GM23338 (cell line): ENCODE data around the gene PLCH2. TPM values are rescaled to one million over a fixed set of nuclear protein-coding genes. Genes with fewer than 3 reads are reported as not detected.
"Not testable (repeated sequence)": the region's sequence is repeated elsewhere in the genome, so short reads cannot be mapped to it uniquely, and the experiment has no call there.

Experiments
- ATAC-seq: fragments of 200-7000 bp; cut with Tn5 transposase; 3 replicates; pipeline ENCODE4 v1.9.1; 2020
- DNase-seq: peaks from one replicate; pipeline ENCODE4 v3.0.0-alpha.2; 2015; ENCODE audit warnings: low spot score
- H2AFZ ChIP-seq: fragments of 200-600 bp; sonication (generic); 2 replicates; pipeline ENCODE4 v1.8.0; 2016; ENCODE audit warnings: antibody characterized with exemption, mild to moderate bottlenecking, moderate library complexity
- H3F3A ChIP-seq: fragments of 200-600 bp; sonication (generic); replicated peaks from 2 replicates; pipeline ENCODE4 v1.8.0; 2017; ENCODE audit warnings: antibody characterized with exemption, mixed run types, low read depth
- H3K27ac ChIP-seq: fragments of 200-600 bp; sonication (generic); 2 replicates; pipeline ENCODE4 v1.6.1; 2016; ENCODE audit warnings: low read depth
- H3K27me3 ChIP-seq: fragments of 200-600 bp; sonication (generic); 2 replicates; pipeline ENCODE4 v1.8.0; 2016; ENCODE audit warnings: mild to moderate bottlenecking, mixed run types, moderate library complexity; ENCODE audit not compliant: insufficient read depth
- H3K36me3 ChIP-seq: fragments of 200-600 bp; sonication (generic); 2 replicates; pipeline ENCODE4 v1.8.0; 2016; ENCODE audit warnings: mild to moderate bottlenecking; ENCODE audit not compliant: insufficient read depth
- H3K4me1 ChIP-seq: fragments of 200-600 bp; sonication (generic); 2 replicates; pipeline ENCODE4 v1.8.0; 2016; ENCODE audit warnings: mild to moderate bottlenecking, moderate library complexity; ENCODE audit not compliant: insufficient read depth
- H3K4me2 ChIP-seq: fragments of 200-600 bp; sonication (generic); 2 replicates; pipeline ENCODE4 v1.7.1; 2017; ENCODE audit warnings: mixed run types
- H3K4me3 ChIP-seq: fragments of 200-600 bp; sonication (generic); 2 replicates; pipeline ENCODE4 v1.6.1; 2016; ENCODE audit warnings: mixed run types
- H3K79me2 ChIP-seq: fragments of 200-600 bp; sonication (generic); replicated peaks from 2 replicates; pipeline ENCODE4 v1.8.0; 2017; ENCODE audit warnings: mild to moderate bottlenecking; ENCODE audit not compliant: insufficient read depth
- H3K9me2 ChIP-seq: fragments of 200-600 bp; sonication (generic); 2 replicates; pipeline ENCODE4 v1.8.0; 2017; ENCODE audit not compliant: insufficient read depth
- H4K20me1 ChIP-seq: fragments of 200-600 bp; sonication (generic); replicated peaks from 2 replicates; pipeline ENCODE4 v1.8.0; 2017; ENCODE audit warnings: mild to moderate bottlenecking; ENCODE audit not compliant: insufficient read depth
- H3K27ac Mint-ChIP-seq: 2 replicates; pipeline ENCODE4 v1.8.0; 2020; ENCODE audit warnings: inconsistent platforms, mild to moderate bottlenecking, moderate library complexity, mixed read lengths
- H3K27me3 Mint-ChIP-seq: 3 replicates; pipeline ENCODE4 v1.8.0; 2022; ENCODE audit warnings: low read depth, mild to moderate bottlenecking, moderate library complexity, mixed read lengths, inconsistent platforms; ENCODE audit not compliant: insufficient read depth, poor library complexity
- H3K36me3 Mint-ChIP-seq: 3 replicates; pipeline ENCODE4 v1.8.0; 2021; ENCODE audit warnings: low read depth, mild to moderate bottlenecking, inconsistent platforms, moderate library complexity, mixed read lengths
- H3K4me1 Mint-ChIP-seq: 3 replicates; pipeline ENCODE4 v1.8.0; 2020; ENCODE audit warnings: mild to moderate bottlenecking, inconsistent platforms, mixed read lengths
- H3K4me3 Mint-ChIP-seq: 3 replicates; pipeline ENCODE4 v1.8.0; 2021; ENCODE audit warnings: moderate library complexity, mild to moderate bottlenecking, inconsistent platforms, mixed read lengths
- H3K9me3 Mint-ChIP-seq: 3 replicates; pipeline ENCODE4 v1.8.0; 2020; ENCODE audit warnings: moderate library complexity, mild to moderate bottlenecking, inconsistent platforms, mixed read lengths
- CREB1 ChIP-seq: fragments of 250-450 bp; sonication (Bioruptor Pico); IDR thresholded peaks from 2 replicates; pipeline ENCODE4 v1.5.0; 2020; ENCODE audit warnings: low read depth, mild to moderate bottlenecking, moderate library complexity
- EZH2 ChIP-seq: fragments of 200-600 bp; sonication (generic); IDR thresholded peaks from one replicate; pipeline ENCODE4 v1.8.0; 2017; ENCODE audit warnings: antibody characterized with exemption, mild to moderate bottlenecking, low read depth; ENCODE audit not compliant: unreplicated experiment
- NANOG ChIP-seq: IDR thresholded peaks from 2 replicates; pipeline ENCODE4 v1.6.1; 2016; ENCODE audit warnings: antibody characterized with exemption, borderline replicate concordance
- REST ChIP-seq: IDR thresholded peaks from one replicate; pipeline ENCODE4 v1.6.1; 2018; ENCODE audit warnings: antibody characterized with exemption; ENCODE audit not compliant: unreplicated experiment
- STAT1 ChIP-seq: IDR thresholded peaks from one replicate; pipeline ENCODE4 v1.6.1; 2016; ENCODE audit warnings: antibody characterized with exemption; ENCODE audit not compliant: unreplicated experiment
- ZNF114 ChIP-seq: fragments of 250-450 bp; sonication (Bioruptor Pico); IDR thresholded peaks from 2 replicates; pipeline ENCODE4 v1.5.0; 2020; ENCODE audit warnings: mild to moderate bottlenecking, moderate library complexity
- ZNF331 ChIP-seq: fragments of 250-450 bp; sonication (Bioruptor Pico); IDR thresholded peaks from 2 replicates; pipeline ENCODE4 v1.5.0; 2020; ENCODE audit warnings: low read depth, mild to moderate bottlenecking, moderate library complexity
- polyA plus RNA-seq: library from polyadenylated mRNA; unstranded; fragments of >200 nt; fragmentation: Nextera tagmentation; extraction: Ambion mirVana; gene quantifications from 2 replicates; pipeline ENCODE4 v1.2.1, GENCODE V29; 2016
- total RNA-seq: library from RNA; depleted of rRNA; stranded (reverse); fragments of >200 nt; shearing (Covaris generic); gene quantifications from 2 replicates; pipeline ENCODE4 v1.2.3, GENCODE V29; 2014
- TF ChIP-seq, protein P1 (sequence below), 2 experiments: fragments of 200-600 bp in 1 of 2; sonication (generic) in 1 of 2; conservative IDR thresholded peaks; 2 replicates each; pipeline versions ENCODE4 v1.5.1 to v1.6.1; 2016 to 2017; ENCODE audit warnings: antibody characterized with exemption in 2 of 2, low read depth in 2 of 2, mild to moderate bottlenecking in 2 of 2, moderate library complexity in 1 of 2
- TF ChIP-seq, protein P2 (sequence below): IDR thresholded peaks from 2 replicates; pipeline ENCODE4 v1.6.1; 2016; ENCODE audit warnings: antibody characterized with exemption

PLCH2 gene
- total and polyA plus RNA-seq, 2 experiments from 2014 or later: 0.31 TPM; not detected in 1

DNA sequence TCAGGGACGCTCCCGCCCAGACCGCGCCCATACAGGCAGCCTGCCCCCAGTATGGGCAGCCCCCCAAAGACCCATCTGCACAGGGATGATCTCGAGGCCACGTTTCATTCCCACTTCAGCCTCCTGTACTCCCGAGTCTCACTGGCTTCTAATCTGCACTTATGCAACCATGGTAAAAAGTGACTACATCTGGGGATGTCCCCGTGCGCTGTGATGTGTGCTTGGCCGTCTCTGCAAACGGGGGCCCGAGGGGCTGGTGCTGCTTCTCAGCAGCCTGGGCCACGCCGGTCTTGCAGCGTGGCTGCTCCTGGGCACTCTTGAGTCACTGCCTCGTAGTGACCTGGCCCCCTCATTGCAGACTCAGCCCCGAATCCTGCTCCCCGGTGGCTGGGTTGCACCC lies 17.4 kb upstream of the PLCH2 start:
- H3K27ac ChIP-seq: no peak overlapping the region
- TF ChIP-seq, protein P1, sequence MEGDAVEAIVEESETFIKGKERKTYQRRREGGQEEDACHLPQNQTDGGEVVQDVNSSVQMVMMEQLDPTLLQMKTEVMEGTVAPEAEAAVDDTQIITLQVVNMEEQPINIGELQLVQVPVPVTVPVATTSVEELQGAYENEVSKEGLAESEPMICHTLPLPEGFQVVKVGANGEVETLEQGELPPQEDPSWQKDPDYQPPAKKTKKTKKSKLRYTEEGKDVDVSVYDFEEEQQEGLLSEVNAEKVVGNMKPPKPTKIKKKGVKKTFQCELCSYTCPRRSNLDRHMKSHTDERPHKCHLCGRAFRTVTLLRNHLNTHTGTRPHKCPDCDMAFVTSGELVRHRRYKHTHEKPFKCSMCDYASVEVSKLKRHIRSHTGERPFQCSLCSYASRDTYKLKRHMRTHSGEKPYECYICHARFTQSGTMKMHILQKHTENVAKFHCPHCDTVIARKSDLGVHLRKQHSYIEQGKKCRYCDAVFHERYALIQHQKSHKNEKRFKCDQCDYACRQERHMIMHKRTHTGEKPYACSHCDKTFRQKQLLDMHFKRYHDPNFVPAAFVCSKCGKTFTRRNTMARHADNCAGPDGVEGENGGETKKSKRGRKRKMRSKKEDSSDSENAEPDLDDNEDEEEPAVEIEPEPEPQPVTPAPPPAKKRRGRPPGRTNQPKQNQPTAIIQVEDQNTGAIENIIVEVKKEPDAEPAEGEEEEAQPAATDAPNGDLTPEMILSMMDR (conservative IDR thresholded peaks at IDR 0.05; ENCODE audit: low read depth in 2 of 2): no peak
- TF ChIP-seq REST (no peak), NANOG (no peak), CREB1 (CRISPR knock-in tag) (no peak), ZNF114 (no peak), ZNF331 (CRISPR knock-in tag) (no peak), EZH2 (no peak), STAT1 (no peak)
- TF ChIP-seq, protein P2, sequence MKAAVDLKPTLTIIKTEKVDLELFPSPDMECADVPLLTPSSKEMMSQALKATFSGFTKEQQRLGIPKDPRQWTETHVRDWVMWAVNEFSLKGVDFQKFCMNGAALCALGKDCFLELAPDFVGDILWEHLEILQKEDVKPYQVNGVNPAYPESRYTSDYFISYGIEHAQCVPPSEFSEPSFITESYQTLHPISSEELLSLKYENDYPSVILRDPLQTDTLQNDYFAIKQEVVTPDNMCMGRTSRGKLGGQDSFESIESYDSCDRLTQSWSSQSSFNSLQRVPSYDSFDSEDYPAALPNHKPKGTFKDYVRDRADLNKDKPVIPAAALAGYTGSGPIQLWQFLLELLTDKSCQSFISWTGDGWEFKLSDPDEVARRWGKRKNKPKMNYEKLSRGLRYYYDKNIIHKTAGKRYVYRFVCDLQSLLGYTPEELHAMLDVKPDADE: no peak
- H4K20me1 ChIP-seq: no peaks in the 10 kb centered on the region
- H2AFZ ChIP-seq: no peak overlapping the region
- Mint-ChIP-seq H3K27me3 (peaks cover 3% of the 10 kb centered on the region), H3K9me3 (no peaks in the 10 kb centered on the region), H3K36me3 (no peaks in the 10 kb centered on the region), H3K27ac (no peak overlapping the region), H3K4me3 (no peak overlapping the region), H3K4me1 (no peaks in the 10 kb centered on the region; the same call in 2 of the 3 replicates)
- no peaks in the 10 kb centered on the region for H3K27me3 ChIP-seq
- no peak for ATAC-seq
- H3K36me3 ChIP-seq: no peaks in the 10 kb centered on the region
- no peaks in the 10 kb centered on the region for H3F3A ChIP-seq
- no peaks in the 10 kb centered on the region for H3K4me1 ChIP-seq
- H3K79me2 ChIP-seq: no peaks in the 10 kb centered on the region
- no peaks in the 10 kb centered on the region for H3K9me2 ChIP-seq
- H3K4me2 ChIP-seq: no peak overlapping the region
- H3K4me3 ChIP-seq: no peak overlapping the region
- no peak for DNase-seq

- not testable (repeated sequence) for H3K4me1 ChIP-seq, H3K27ac ChIP-seq, H3K27me3 Mint-ChIP-seq, H3K4me3 Mint-ChIP-seq, ATAC-seq, H3K4me1 Mint-ChIP-seq, H3F3A ChIP-seq, H3K27ac Mint-ChIP-seq, H3K4me3 ChIP-seq, H2AFZ ChIP-seq, DNase-seq, H3K79me2 ChIP-seq, H3K36me3 ChIP-seq, H3K4me2 ChIP-seq, H3K9me2 ChIP-seq, H3K27me3 ChIP-seq, H3K9me3 Mint-ChIP-seq, H3K36me3 Mint-ChIP-seq, H4K20me1 ChIP-seq
Measured at GRCh38 chr1:2459102-2459753, 16.9 kb upstream of the PLCH2 start.
